ENCODE measurements around the gene MAP7D3. TPM values are rescaled to one million over a fixed set of nuclear protein-coding genes. Genes with fewer than 3 reads are reported as not detected.
A peak's percentile ranks its signal among the peaks of the same experiment; 100 is the strongest.

Gene MAP7D3
- total and polyA plus RNA-seq, 2 of the 4 experiments (the other 2 are of a cell fraction): 10.0 to 23.8 TPM

DNA sequence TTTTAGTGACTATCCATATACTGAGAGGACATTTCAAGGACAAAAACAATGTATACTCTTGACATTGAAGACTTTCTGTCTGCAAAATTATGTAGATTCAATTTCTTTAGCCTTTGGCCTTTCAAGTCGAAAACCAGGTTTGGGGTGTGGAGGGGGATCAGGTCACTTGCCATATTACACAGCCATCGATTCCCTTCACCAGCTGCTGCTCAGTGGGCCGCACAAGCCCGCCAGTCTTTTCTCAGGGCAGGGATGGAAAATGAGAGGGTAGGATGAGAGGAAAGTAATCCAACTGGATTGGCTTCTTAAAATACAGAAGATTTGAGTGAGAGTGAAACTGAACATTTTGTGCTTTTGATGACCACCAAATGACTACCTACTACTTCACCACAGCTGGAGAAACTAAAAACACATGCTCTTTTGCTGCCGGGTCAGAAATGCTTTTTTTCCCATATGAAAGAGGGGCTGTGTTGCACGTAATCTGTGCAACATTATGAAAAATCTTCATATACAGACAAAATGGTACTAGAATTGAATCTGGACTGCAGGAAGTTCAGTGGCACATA is 52.4 kb downstream of the MAP7D3 start:
- H2BK20ac ChIP-seq (ENCODE audit: low read depth, low read length): no peak overlapping the region
- BruUV-seq (replicated peaks): no TSS peak
- TF ChIP-seq RAD21 (IDR thresholded peaks at IDR 0.05; ENCODE audit: low read length) (no peak), MAFK (IDR thresholded peaks at IDR 0.05; ENCODE audit: low read depth, low read length) (no peak), POLR2A (IDR thresholded peaks at IDR 0.05; ENCODE audit: low read depth, low read length) (no peak), CHD1 (IDR thresholded peaks at IDR 0.05; ENCODE audit: low read depth, low read length) (no peak), MXI1 (IDR thresholded peaks at IDR 0.05; ENCODE audit: borderline replicate concordance, low read depth, low read length) (no peak), FOS (IDR thresholded peaks at IDR 0.05; ENCODE audit: low read depth, low read length) (no peak), RCOR1 (IDR thresholded peaks at IDR 0.05; ENCODE audit: insufficient replicate concordance, low read length) (no peak), BHLHE40 (IDR thresholded peaks at IDR 0.05; ENCODE audit: low read depth, low read length) (no peak), MAZ (IDR thresholded peaks at IDR 0.05; ENCODE audit: borderline replicate concordance, low read depth, low read length) (no peak), RFX5 (IDR thresholded peaks at IDR 0.05; ENCODE audit: low read depth, low read length) (no peak), SMC3 (IDR thresholded peaks at IDR 0.05; ENCODE audit: low read depth, low read length) (no peak), CEBPB (IDR thresholded peaks at IDR 0.05; ENCODE audit: low read depth, low read length) (no peak), NFE2L2 (IDR thresholded peaks at IDR 0.05; ENCODE audit: low read depth, low read length) (no peak)
- TF ChIP-seq, protein P1, sequence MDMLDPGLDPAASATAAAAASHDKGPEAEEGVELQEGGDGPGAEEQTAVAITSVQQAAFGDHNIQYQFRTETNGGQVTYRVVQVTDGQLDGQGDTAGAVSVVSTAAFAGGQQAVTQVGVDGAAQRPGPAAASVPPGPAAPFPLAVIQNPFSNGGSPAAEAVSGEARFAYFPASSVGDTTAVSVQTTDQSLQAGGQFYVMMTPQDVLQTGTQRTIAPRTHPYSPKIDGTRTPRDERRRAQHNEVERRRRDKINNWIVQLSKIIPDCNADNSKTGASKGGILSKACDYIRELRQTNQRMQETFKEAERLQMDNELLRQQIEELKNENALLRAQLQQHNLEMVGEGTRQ (IDR thresholded peaks at IDR 0.05; ENCODE audit: low read depth, low read length): no peak
- TF ChIP-seq, protein P2, sequence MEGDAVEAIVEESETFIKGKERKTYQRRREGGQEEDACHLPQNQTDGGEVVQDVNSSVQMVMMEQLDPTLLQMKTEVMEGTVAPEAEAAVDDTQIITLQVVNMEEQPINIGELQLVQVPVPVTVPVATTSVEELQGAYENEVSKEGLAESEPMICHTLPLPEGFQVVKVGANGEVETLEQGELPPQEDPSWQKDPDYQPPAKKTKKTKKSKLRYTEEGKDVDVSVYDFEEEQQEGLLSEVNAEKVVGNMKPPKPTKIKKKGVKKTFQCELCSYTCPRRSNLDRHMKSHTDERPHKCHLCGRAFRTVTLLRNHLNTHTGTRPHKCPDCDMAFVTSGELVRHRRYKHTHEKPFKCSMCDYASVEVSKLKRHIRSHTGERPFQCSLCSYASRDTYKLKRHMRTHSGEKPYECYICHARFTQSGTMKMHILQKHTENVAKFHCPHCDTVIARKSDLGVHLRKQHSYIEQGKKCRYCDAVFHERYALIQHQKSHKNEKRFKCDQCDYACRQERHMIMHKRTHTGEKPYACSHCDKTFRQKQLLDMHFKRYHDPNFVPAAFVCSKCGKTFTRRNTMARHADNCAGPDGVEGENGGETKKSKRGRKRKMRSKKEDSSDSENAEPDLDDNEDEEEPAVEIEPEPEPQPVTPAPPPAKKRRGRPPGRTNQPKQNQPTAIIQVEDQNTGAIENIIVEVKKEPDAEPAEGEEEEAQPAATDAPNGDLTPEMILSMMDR (conservative IDR thresholded peaks at IDR 0.05; ENCODE audit: low read depth, low read length): no peak
- TF ChIP-seq, protein P3, sequence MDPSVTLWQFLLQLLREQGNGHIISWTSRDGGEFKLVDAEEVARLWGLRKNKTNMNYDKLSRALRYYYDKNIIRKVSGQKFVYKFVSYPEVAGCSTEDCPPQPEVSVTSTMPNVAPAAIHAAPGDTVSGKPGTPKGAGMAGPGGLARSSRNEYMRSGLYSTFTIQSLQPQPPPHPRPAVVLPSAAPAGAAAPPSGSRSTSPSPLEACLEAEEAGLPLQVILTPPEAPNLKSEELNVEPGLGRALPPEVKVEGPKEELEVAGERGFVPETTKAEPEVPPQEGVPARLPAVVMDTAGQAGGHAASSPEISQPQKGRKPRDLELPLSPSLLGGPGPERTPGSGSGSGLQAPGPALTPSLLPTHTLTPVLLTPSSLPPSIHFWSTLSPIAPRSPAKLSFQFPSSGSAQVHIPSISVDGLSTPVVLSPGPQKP (IDR thresholded peaks at IDR 0.05; ENCODE audit: borderline replicate concordance, low read depth, low read length): no peak
- no peak overlapping the region for H3K4me3 ChIP-seq (ENCODE audit: insufficient read depth, low read depth, low read length)
- peaks cover 7% of the 10 kb centered on the region for H3K4me1 ChIP-seq (ENCODE audit: control insufficient read depth, insufficient read depth, low read length)
- no peak overlapping the region for H2BK120ac ChIP-seq (ENCODE audit: low read depth, low read length)
- no peak for DNase-seq
- no peaks in the 10 kb centered on the region for H4K20me1 ChIP-seq (ENCODE audit: insufficient read depth, low read length)
- no peak overlapping the region for H2AK9ac ChIP-seq (replicated peaks; ENCODE audit: low read depth, low read length, poor library complexity)
- no peak overlapping the region; the same call in 1 of the 2 replicates for H3K4ac ChIP-seq (ENCODE audit: low read depth, low read length)
- WGBS, 2 experiments (ENCODE audit: extremely low coverage in 2 of 2, insufficient read length in 1 of 2): no CpG with 5 or more reads among the region's 6 CpGs
- H4K5ac ChIP-seq (ENCODE audit: low read depth, low read length): no peak overlapping the region; the same call in 1 of the 2 replicates
- peak overlapping the region; percentile 48 for H2BK5ac ChIP-seq (ENCODE audit: low read depth, low read length, poor library complexity, severe bottlenecking)
- H4K91ac ChIP-seq (ENCODE audit: insufficient read depth, low read depth, low read length): no peak overlapping the region
- no peak overlapping the region for H3K23ac ChIP-seq (ENCODE audit: low read depth, low read length)
- no peak overlapping the region for H2BK15ac ChIP-seq (ENCODE audit: low read depth, low read length)
- H3K56ac ChIP-seq (ENCODE audit: extremely low read depth, insufficient read depth, low read length): no peak overlapping the region
- ATAC-seq (ENCODE audit: low read depth): no peak
- H3K14ac ChIP-seq (replicated peaks; ENCODE audit: low read depth, low read length): no peak overlapping the region
- dilution Hi-C loops (cut with HindIII; ENCODE audit: low sequenced_read_pairs, unreplicated experiment) (no loop called here), in situ Hi-C loops (cut with MboI; ENCODE audit: low sequenced_read_pairs) (no loop called here), intact Hi-C loops (cut with micrococcal nuclease) (no loop called here)
- H3K79me1 ChIP-seq (ENCODE audit: low read depth in 1 of 2, low read length in 2 of 2): peaks cover 4 to 10% of the 10 kb centered on the region in 2 experiments; a peak in 3 of 4 replicates
- no peak overlapping the region for H4K8ac ChIP-seq (ENCODE audit: low read depth in 2 of 2, low read length in 2 of 2)
- H3K4me2 ChIP-seq (ENCODE audit: low read depth, low read length): no peak overlapping the region
- no peaks in the 10 kb centered on the region for H3K9me3 ChIP-seq (ENCODE audit: control insufficient read depth, insufficient read depth, low read length)
- H3K9me1 ChIP-seq (ENCODE audit: insufficient read depth, low read length): peaks cover 2% of the 10 kb centered on the region; the same call in 1 of the 2 replicates
- H3K36me3 ChIP-seq (ENCODE audit: control insufficient read depth, insufficient read depth, low read length): no peaks in the 10 kb centered on the region
- no peak overlapping the region for H2AFZ ChIP-seq (replicated peaks; ENCODE audit: low read length, poor library complexity)
- H3K27me3 ChIP-seq (ENCODE audit: control insufficient read depth, insufficient read depth, low read length): peaks cover 3% of the 10 kb centered on the region
- H3K9ac ChIP-seq (ENCODE audit: low read depth, low read length): no peak overlapping the region
- no peak overlapping the region for H3K18ac ChIP-seq (ENCODE audit: low read depth, low read length)
- CTCF ChIA-PET: interaction anchor here (1.3 kb wide), 1 partner anchor 171 kb away, joined by 3 read pairs; no protein-coding TSS in a partner anchor
- POLR2A ChIA-PET (ENCODE audit: unreplicated experiment): no interaction called here
- H3K27ac ChIP-seq (ENCODE audit: insufficient read depth, low read length): no peak overlapping the region; the same call in 1 of the 2 replicates
- no peak overlapping the region for H2AK5ac ChIP-seq (ENCODE audit: low read depth, low read length)
